Erythroblast (primary cell): ENCODE results near the gene ITPKB.

Experiments
- GATA1 ChIP-seq: IDR thresholded peaks from 2 replicates; pipeline ENCODE4 v1.6.1; 2011; ENCODE audit warnings: low read depth, mild to moderate bottlenecking, control low read depth, low read length, moderate library complexity
- POLR2A ChIP-seq: IDR thresholded peaks from 2 replicates; pipeline ENCODE4 v1.6.1; 2011; ENCODE audit warnings: mild to moderate bottlenecking, low read length

GRCh38 chr1:226754097-226754496, 15.0 kb upstream of the ITPKB start:
- TF ChIP-seq POLR2A (no peak), GATA1 (no peak)
